Measurements from ENCODE around the gene BBS9. TPM values are rescaled to one million over a fixed set of nuclear protein-coding genes. Genes with fewer than 3 reads are reported as not detected.
A peak's percentile ranks its signal among the peaks of the same experiment; 100 is the strongest.

Gene BBS9
- total RNA-seq, 1 donor from 2014 or later: 28.4 TPM

GRCh38 chr7:33421429-33421828 lies 292.1 kb downstream of the BBS9 start:
- DNase-seq (no peak), ATAC-seq (no peak)
- intact Hi-C loops (cut with DNase I): no loop called here

GRCh38 chr7:33422141-33422540 lies 292.8 kb downstream of the BBS9 start:
- H3K36me3 ChIP-seq: no peaks in the 10 kb centered on the region
- no peak for ATAC-seq
- H3K9me3 ChIP-seq: no peaks in the 10 kb centered on the region

More at GRCh38 chr7:33421429-33421828, 292.1 kb downstream of the BBS9 start:
- no peaks in the 10 kb centered on the region for H3K36me3 ChIP-seq
- H3K27ac ChIP-seq: no peak overlapping the region
- H3K9me3 ChIP-seq: no peaks in the 10 kb centered on the region
- no peak for TF ChIP-seq CTCF (IDR thresholded peaks at IDR 0.05)
- H3K4me1 ChIP-seq: no peaks in the 10 kb centered on the region
- no peaks in the 10 kb centered on the region for H3K27me3 ChIP-seq (ENCODE audit: low read depth)
- no peak overlapping the region for H3K4me3 ChIP-seq

GRCh38 chr7:33422825-33423645 lies 293.7 kb downstream of the BBS9 start:
- Histone ChIP-seq H3K9me3 (no peaks in the 10 kb centered on the region), H3K27me3 (ENCODE audit: low read depth) (no peaks in the 10 kb centered on the region), H3K36me3 (no peaks in the 10 kb centered on the region), H3K4me3 (no peak overlapping the region), H3K27ac (no peak overlapping the region), H3K4me1 (no peaks in the 10 kb centered on the region)
- ATAC-seq (no peak), DNase-seq (no peak)
- TF ChIP-seq CTCF (IDR thresholded peaks at IDR 0.05): no peak
- intact Hi-C loops (cut with DNase I): no loop called here

More at GRCh38 chr7:33422141-33422540, 292.8 kb downstream of the BBS9 start:
- Histone ChIP-seq H3K27me3 (ENCODE audit: low read depth) (no peaks in the 10 kb centered on the region), H3K4me3 (no peak overlapping the region), H3K4me1 (no peaks in the 10 kb centered on the region), H3K27ac (no peak overlapping the region)
- DNase-seq: no peak
- intact Hi-C loops (cut with DNase I): no loop called here
- no peak for TF ChIP-seq CTCF (IDR thresholded peaks at IDR 0.05)

GRCh38 chr7:33423646-33424020 lies 294.3 kb downstream of the BBS9 start:
- ATAC-seq: no peak
- H3K27ac ChIP-seq: no peak overlapping the region

GRCh38 chr7:33425395-33425794 lies 296.0 kb downstream of the BBS9 start:
- no peak for TF ChIP-seq CTCF (IDR thresholded peaks at IDR 0.05)
- intact Hi-C loops (cut with DNase I): no loop called here
- no peaks in the 10 kb centered on the region for H3K9me3 ChIP-seq
- peak; percentile 21 to 25 for ATAC-seq
- H3K36me3 ChIP-seq: no peaks in the 10 kb centered on the region
- no peaks in the 10 kb centered on the region for H3K4me1 ChIP-seq
- no peaks in the 10 kb centered on the region for H3K27me3 ChIP-seq (ENCODE audit: low read depth)
- no peak for DNase-seq
- H3K27ac ChIP-seq: no peak overlapping the region
- H3K4me3 ChIP-seq: no peak overlapping the region

More at GRCh38 chr7:33423646-33424020, 294.3 kb downstream of the BBS9 start:
- Histone ChIP-seq H3K4me1 (no peaks in the 10 kb centered on the region), H3K36me3 (no peaks in the 10 kb centered on the region), H3K27me3 (ENCODE audit: low read depth) (no peaks in the 10 kb centered on the region), H3K9me3 (no peaks in the 10 kb centered on the region), H3K4me3 (no peak overlapping the region)
- no peak for DNase-seq
- TF ChIP-seq CTCF (IDR thresholded peaks at IDR 0.05): peak; percentile 36
- intact Hi-C loops (cut with DNase I): no loop called here
